OCI-LY7 (cell line): ENCODE data around the gene EML2. TPM values are rescaled to one million over a fixed set of nuclear protein-coding genes. Genes with fewer than 3 reads are reported as not detected.

Source experiments
- BruUV-seq: library from RNA; stranded (reverse); fragments of 400-500 nt; replicated peaks from 2 replicates; lab custom pipeline; 2021; lab: Mats Ljungman, UMichigan
- CTCF ChIA-PET: fragments of 300-600 bp; sonication (Branson Sonifier 250); formaldehyde crosslinking; loops from one replicate; lab custom pipeline; 2022; ENCODE audit warnings: antibody characterized with exemption; ENCODE audit not compliant: unreplicated experiment; lab: Charles Lee
- POLR2A ChIA-PET: fragments of 300-600 bp; sonication (Branson Sonifier 250); formaldehyde crosslinking; loops from one replicate; lab custom pipeline; 2022; ENCODE audit warnings: antibody characterized with exemption; lab: Charles Lee
- DNase-seq: peaks from one replicate; pipeline ENCODE4 v3.0.0-alpha.2; 2015; ENCODE audit warnings: low spot score
- H2AFZ ChIP-seq: fragments of 200-600 bp; sonication (generic), shearing (Covaris generic); 2 replicates; pipeline ENCODE4 v1.6.1; 2014; ENCODE audit warnings: mild to moderate bottlenecking, antibody characterized with exemption, low read length, moderate library complexity
- H3K27ac ChIP-seq: fragments of 200-600 bp; sonication (generic); 2 replicates; pipeline ENCODE4 v1.5.1; 2014; ENCODE audit warnings: mixed run types, low read depth, mild to moderate bottlenecking, moderate library complexity, low read length, inconsistent platforms; ENCODE audit not compliant: poor library complexity, severe bottlenecking
- H3K36me3 ChIP-seq: fragments of 200-600 bp; sonication (generic); 2 replicates; pipeline ENCODE4 v1.6.1; 2014; ENCODE audit warnings: mild to moderate bottlenecking, antibody characterized with exemption, low read length, moderate library complexity, mixed read lengths; ENCODE audit not compliant: insufficient read depth
- H3K4me1 ChIP-seq: fragments of 200-600 bp; sonication (generic); 2 replicates; pipeline ENCODE4 v1.5.1; 2014; ENCODE audit warnings: mild to moderate bottlenecking, low read length; ENCODE audit not compliant: insufficient read depth, poor library complexity, severe bottlenecking
- H3K4me2 ChIP-seq: fragments of 200-600 bp; sonication (generic); 2 replicates; pipeline ENCODE4 v1.6.1; 2014; ENCODE audit warnings: mild to moderate bottlenecking, low read length
- H3K4me3 ChIP-seq: fragments of 200-600 bp; sonication (generic); 2 replicates; pipeline ENCODE4 v1.5.1; 2014; ENCODE audit warnings: mild to moderate bottlenecking, low read depth, low read length; ENCODE audit not compliant: poor library complexity, severe bottlenecking
- H3K79me2 ChIP-seq: fragments of 200-600 bp; sonication (generic); 2 replicates; pipeline ENCODE4 v1.6.1; 2016; ENCODE audit warnings: low read depth, mild to moderate bottlenecking, low read length, moderate library complexity, mixed read lengths; ENCODE audit not compliant: insufficient read depth
- H3K9me2 ChIP-seq: fragments of 200-600 bp; sonication (generic); 2 replicates; pipeline ENCODE4 v1.6.1; 2016; ENCODE audit warnings: mild to moderate bottlenecking, low read length, mixed read lengths; ENCODE audit not compliant: insufficient read depth
- H3K9me3 ChIP-seq: fragments of 200-600 bp; sonication (generic); 2 replicates; pipeline ENCODE4 v1.6.1; 2014; ENCODE audit warnings: mild to moderate bottlenecking, mixed run types, low read length, mixed read lengths
- H4K20me1 ChIP-seq: fragments of 200-600 bp; sonication (generic); 2 replicates; pipeline ENCODE4 v1.6.1; 2014; ENCODE audit warnings: mild to moderate bottlenecking, antibody characterized with exemption, low read length, moderate library complexity, mixed read lengths; ENCODE audit not compliant: insufficient read depth
- EZH2phosphoT487 ChIP-seq: fragments of 200-600 bp; sonication (generic); IDR thresholded peaks from 2 replicates; pipeline ENCODE4 v1.6.1; 2018; ENCODE audit warnings: low read depth, borderline replicate concordance, mild to moderate bottlenecking, mixed run types, antibody characterized with exemption, low read length, moderate library complexity, mixed read lengths
- intact Hi-C: fragments of 100-400 bp; cut with micrococcal nuclease; formaldehyde crosslinking; loops from one replicate; pipeline ENCODE4 v1.10.0; 2022; ENCODE audit not compliant: unreplicated experiment
- total RNA-seq, 2 experiments: library from RNA; depleted of rRNA in 1 of 2; stranded (reverse); fragments of >200 nt in 1 of 2; shearing (Covaris generic) in 1 of 2; gene quantifications; 2 replicates each; pipeline ENCODE4 v1.2.3, GENCODE V29; 2014 to 2022
- TF ChIP-seq, protein P1 (sequence below): fragments of 200-600 bp; sonication (generic); conservative IDR thresholded peaks from 2 replicates; pipeline ENCODE4 v1.5.1; 2014; ENCODE audit warnings: mild to moderate bottlenecking, antibody characterized with exemption, low read length, moderate library complexity, mixed read lengths

The EML2 gene
- total RNA-seq, 2 experiments from 2014 or later = 26.1 to 47.5 TPM

DNA sequence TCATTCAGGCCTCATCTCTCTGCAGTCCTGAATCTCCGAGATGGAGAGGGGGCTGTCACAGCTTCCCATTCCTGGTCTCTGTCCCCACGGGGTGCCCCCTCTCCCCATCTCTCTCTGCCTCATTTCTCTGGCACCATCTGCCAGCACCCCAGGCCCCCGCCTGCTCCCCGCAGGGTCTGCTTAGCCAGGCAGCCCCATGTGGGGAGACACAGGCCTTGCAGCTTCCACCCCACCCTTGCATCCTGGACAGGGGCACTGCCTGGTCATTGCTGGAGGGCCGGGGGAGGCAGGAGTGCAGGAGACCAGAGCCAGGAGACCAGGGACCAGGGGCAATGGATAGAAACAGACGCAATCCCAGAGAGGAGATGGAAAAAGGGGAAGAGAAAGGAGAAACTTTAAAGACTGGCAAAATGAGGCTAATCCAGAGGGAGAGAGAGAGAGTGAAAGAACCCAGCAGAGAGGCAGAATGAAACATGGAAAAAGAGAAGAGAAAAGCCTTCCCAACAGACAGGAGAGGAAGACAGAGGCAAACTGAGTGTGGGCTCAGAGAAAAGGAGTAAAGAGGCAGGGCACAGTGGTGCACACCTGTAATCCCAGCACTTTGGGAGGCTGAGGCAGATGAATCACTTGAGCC, 20.0 kb upstream of the EML2 start:
- H3K9me2 ChIP-seq = no peaks in the 10 kb centered on the region
- H3K9me3 ChIP-seq = no peaks in the 10 kb centered on the region
- BruUV-seq = no TSS peak
- no peaks in the 10 kb centered on the region for H4K20me1 ChIP-seq
- H3K27ac ChIP-seq = no peak overlapping the region
- no peak for DNase-seq
- H2AFZ ChIP-seq = no peak overlapping the region
- CTCF ChIA-PET = no interaction called here
- no peaks in the 10 kb centered on the region for H3K36me3 ChIP-seq
- no peak overlapping the region for H3K4me2 ChIP-seq
- no peaks in the 10 kb centered on the region for H3K79me2 ChIP-seq
- H3K4me3 ChIP-seq = no peak overlapping the region
- intact Hi-C loops = no loop called here
- peaks cover 4% of the 10 kb centered on the region for H3K4me1 ChIP-seq
- TF ChIP-seq, protein P1, sequence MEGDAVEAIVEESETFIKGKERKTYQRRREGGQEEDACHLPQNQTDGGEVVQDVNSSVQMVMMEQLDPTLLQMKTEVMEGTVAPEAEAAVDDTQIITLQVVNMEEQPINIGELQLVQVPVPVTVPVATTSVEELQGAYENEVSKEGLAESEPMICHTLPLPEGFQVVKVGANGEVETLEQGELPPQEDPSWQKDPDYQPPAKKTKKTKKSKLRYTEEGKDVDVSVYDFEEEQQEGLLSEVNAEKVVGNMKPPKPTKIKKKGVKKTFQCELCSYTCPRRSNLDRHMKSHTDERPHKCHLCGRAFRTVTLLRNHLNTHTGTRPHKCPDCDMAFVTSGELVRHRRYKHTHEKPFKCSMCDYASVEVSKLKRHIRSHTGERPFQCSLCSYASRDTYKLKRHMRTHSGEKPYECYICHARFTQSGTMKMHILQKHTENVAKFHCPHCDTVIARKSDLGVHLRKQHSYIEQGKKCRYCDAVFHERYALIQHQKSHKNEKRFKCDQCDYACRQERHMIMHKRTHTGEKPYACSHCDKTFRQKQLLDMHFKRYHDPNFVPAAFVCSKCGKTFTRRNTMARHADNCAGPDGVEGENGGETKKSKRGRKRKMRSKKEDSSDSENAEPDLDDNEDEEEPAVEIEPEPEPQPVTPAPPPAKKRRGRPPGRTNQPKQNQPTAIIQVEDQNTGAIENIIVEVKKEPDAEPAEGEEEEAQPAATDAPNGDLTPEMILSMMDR = no peak
- no peak for TF ChIP-seq EZH2phosphoT487
- POLR2A ChIA-PET = interaction anchor here (0.6 kb wide), 1 partner anchor 888 kb away, joined by 4 read pairs; no protein-coding TSS in a partner anchor

- no peak for TF ChIP-seq EZH2phosphoT487
- TF ChIP-seq, protein P1 = no peak
- DNase-seq = no peak
- Histone ChIP-seq H4K20me1 (no peaks in the 10 kb centered on the region), H3K9me2 (no peaks in the 10 kb centered on the region), H3K4me3 (no peak overlapping the region), H3K27ac (no peak overlapping the region), H3K4me2 (no peak overlapping the region), H3K79me2 (no peaks in the 10 kb centered on the region), H3K9me3 (no peaks in the 10 kb centered on the region), H3K4me1 (no peaks in the 10 kb centered on the region), H3K36me3 (no peaks in the 10 kb centered on the region), H2AFZ (no peak overlapping the region)
- CTCF ChIA-PET = no interaction called here
- POLR2A ChIA-PET = no interaction called here
- intact Hi-C loops = no loop called here
- no TSS peak for BruUV-seq
Observed at GRCh38 chr19:45657520-45658167, 18.4 kb upstream of the EML2 start.

GRCh38 chr19:45655073-45655472, 15.9 kb upstream of the EML2 start:
- intact Hi-C loops = no loop called here
- TF ChIP-seq, protein P1 = no peak
- no peak for TF ChIP-seq EZH2phosphoT487
- Histone ChIP-seq H3K4me1 (no peaks in the 10 kb centered on the region), H2AFZ (no peak overlapping the region), H3K79me2 (no peaks in the 10 kb centered on the region), H3K4me2 (no peak overlapping the region), H4K20me1 (no peaks in the 10 kb centered on the region), H3K4me3 (no peak overlapping the region), H3K27ac (no peak overlapping the region), H3K9me2 (no peaks in the 10 kb centered on the region), H3K9me3 (no peaks in the 10 kb centered on the region), H3K36me3 (no peaks in the 10 kb centered on the region)
- ChIA-PET CTCF (no interaction called here), POLR2A (interaction anchor here (0.6 kb wide), 1 partner anchor 78 kb away, joined by 3 read pairs; no protein-coding TSS in a partner anchor)
- no peak for DNase-seq
- BruUV-seq = no TSS peak
